Measurements from ENCODE around the gene ADARB1.

DNA sequence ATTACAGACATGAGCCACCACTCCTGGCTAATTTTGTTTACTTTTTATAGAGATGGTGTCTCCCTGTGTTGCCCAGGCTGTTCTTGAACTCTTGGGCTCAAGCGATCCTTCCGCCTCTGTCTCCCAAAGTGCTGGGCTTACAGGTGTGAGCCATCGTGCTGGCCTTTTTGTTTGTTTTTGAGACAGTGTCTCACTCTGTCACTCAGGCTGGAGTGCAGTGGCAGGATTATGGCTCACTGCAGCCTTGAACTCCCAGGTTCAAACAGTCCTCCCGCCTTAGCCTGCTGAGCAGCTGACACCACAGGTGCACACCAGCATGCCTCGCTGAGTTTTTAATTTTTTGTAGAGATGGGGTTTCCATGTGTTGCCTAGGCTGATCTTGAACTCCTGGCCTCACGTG, 49.1 kb downstream of the ADARB1 start:
- TF ChIP-seq EZH2phosphoT487 (IDR thresholded peaks at IDR 0.05; ENCODE audit: low read depth, severe bottlenecking, unreplicated experiment) = no peak
- TF ChIP-seq, protein P1, sequence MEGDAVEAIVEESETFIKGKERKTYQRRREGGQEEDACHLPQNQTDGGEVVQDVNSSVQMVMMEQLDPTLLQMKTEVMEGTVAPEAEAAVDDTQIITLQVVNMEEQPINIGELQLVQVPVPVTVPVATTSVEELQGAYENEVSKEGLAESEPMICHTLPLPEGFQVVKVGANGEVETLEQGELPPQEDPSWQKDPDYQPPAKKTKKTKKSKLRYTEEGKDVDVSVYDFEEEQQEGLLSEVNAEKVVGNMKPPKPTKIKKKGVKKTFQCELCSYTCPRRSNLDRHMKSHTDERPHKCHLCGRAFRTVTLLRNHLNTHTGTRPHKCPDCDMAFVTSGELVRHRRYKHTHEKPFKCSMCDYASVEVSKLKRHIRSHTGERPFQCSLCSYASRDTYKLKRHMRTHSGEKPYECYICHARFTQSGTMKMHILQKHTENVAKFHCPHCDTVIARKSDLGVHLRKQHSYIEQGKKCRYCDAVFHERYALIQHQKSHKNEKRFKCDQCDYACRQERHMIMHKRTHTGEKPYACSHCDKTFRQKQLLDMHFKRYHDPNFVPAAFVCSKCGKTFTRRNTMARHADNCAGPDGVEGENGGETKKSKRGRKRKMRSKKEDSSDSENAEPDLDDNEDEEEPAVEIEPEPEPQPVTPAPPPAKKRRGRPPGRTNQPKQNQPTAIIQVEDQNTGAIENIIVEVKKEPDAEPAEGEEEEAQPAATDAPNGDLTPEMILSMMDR (IDR thresholded peaks at IDR 0.05; ENCODE audit: poor library complexity) = no peak
